Activated CD4-positive, alpha-beta T cell treated with anti-CD3 and anti-CD28 coated beads, Interleukin-2, amount 50 U/mL, for 24 hours (primary cell): ENCODE measurements around the gene PCDH12.

Source experiments
- DNase-seq, 2 donors: peaks; one replicate each; pipeline ENCODE4 v3.0.0-alpha.2; 2020; ENCODE audit warnings: low read depth in 1 of 2, low spot score in 1 of 2

Gene PCDH12

DNA sequence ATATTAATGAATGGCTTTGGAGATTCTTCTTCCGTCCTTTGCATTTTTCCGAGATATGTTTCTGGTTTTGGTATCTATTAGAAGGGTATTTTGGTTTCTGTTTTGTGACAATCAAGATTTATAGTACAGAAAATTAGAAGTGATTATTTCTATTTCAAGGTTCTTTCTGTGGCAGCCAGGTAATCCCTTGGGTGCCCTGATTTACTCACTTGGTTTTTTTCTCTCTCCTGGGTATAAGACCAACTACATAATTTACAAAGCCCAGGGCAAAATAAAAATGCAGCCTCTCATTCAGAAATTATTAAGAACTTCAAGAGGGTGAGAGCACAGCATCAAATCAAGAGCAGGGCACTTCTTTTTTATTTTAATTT is 8.9 kb upstream of the PCDH12 start:
- DNase-seq = no peak

- no peak for DNase-seq
These were observed 8.4 kb upstream of the PCDH12 start for GRCh38 chr5:141966275-141966962.

- DNase-seq = no peak
These were observed 7.1 kb upstream of the PCDH12 start for GRCh38 chr5:141965071-141965470.

DNA sequence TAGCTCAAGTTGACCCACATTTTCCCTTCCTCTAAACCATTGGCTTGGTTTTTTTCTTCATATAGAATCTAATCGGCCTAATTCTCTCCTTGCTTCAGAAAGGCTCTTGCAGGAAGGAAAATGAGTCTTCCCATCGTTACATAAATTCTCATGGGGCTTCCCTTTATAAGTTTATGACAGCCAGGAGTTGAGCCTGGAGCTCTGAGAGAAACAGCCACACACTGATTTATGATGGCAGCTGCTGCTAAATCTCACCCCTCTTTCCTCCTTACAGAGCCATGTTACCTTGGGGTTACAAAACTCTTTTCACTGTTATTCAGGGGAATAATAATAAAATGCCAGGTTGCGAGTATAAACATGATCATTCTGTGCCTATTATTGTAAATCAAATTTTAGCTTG is 5.7 kb upstream of the PCDH12 start:
- DNase-seq = no peak

GRCh38 chr5:141961466-141961865 is 3.5 kb upstream of the PCDH12 start:
- no peak for DNase-seq

DNA sequence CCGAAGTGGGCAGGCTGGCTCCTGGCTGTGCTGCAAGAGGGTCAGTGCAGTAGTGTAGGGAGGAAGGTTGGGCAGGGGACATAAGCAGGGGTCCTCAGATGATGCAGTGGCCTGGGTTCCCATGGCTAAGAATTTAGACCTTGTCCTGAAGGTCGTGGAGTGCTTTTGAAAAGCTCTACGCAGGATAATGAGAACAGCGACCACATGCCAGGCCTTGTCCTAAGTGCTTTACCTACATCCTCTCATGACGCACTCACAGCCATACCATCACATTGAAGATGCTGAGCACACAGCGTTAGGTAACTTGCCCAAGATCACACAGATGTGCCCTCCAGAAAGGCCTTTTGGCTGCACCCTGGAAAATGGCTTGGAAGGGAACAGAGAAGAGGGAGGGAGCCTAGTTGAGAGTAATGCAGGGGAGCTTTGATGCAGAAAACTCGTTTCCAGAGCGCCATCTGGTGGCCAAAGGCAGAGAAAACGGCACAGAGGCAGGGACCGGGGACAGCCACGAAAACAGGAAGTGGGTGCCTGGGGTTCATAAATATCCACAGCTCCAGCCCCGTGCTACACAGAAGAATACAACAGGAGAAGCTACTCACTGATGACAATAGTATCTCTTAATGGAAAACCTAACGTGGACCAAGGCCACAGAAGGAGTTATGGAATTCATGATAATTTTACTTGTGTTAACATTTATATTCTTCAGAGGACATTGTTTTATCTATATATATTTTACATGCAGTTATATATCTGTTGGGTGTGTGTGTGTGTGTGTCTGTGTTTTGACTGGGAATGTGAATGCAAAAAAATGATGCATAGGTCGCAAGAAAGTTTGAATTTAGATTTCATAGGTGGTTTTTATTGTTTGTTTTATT is 2.7 kb upstream of the PCDH12 start:
- DNase-seq = peak; percentile 81 to 87

- no peak for DNase-seq
These were observed 2.0 kb upstream of the PCDH12 start for GRCh38 chr5:141960018-141960417.

DNA sequence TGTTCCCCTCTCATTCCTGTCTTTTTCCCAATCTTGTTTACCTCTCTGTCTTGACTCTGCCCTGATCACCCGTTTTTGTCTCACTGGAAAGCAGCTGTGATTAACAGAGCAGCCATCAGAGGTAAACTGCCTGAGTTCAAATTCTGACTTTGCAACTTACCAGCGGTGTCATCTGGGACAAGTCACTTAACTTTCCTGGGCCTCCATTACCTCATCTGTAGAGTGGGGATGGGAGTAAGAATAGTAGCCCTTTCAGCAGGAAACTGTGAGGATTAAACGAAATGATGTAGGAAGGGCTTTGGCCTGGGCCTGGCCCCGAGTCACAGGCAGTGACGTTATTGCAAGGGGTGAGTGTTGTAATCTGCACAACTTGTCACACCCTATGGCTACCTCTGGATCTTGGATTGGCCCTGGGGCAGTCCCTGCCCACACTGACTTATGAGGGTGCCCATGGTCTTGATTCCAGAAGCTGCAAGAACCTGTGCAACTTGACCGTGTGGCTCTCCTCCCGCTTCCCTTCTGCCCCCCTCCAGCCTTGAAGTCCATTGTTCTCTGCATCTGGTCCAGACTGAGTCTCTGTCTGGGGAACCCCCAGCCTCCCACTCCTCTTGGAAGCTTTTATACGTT is 657 bp upstream of the PCDH12 start:
- no peak for DNase-seq

GRCh38 chr5:141957367-141957996 is 520 bp downstream of the PCDH12 start:
- no peak for DNase-seq

- DNase-seq = no peak
These were observed 3.8 kb downstream of the PCDH12 start for GRCh38 chr5:141954194-141954593.

GRCh38 chr5:141952020-141952419 is 6.0 kb downstream of the PCDH12 start:
- DNase-seq = no peak

DNA sequence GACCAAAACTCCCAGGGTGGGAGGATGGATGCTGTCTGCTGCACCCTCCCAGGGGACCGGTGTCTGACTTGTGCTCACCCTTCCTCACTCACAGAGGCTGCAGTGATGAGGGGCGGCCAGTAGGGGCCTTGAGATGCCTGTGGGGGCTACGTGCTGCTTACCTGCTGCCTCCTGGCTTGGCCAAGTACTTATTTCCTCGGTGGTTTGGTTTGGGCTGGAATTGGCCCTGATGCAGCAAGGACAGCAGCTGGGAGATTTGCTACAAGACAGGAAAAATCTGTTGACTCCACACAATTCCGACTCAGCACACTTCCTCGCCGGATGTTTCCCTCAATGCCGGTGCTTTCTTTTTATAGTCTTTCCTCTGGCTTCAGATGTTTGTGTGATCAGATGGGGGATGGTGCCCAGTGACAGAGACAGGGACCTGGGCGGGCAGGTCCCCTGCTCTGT is 6.6 kb downstream of the PCDH12 start:
- no peak for DNase-seq

GRCh38 chr5:141950207-141951005 is 7.6 kb downstream of the PCDH12 start:
- no peak for DNase-seq

GRCh38 chr5:141949511-141949910 is 8.5 kb downstream of the PCDH12 start:
- DNase-seq = no peak

GRCh38 chr5:141948812-141949211 is 9.2 kb downstream of the PCDH12 start:
- no peak for DNase-seq

GRCh38 chr5:141947316-141947715 is 10.7 kb downstream of the PCDH12 start:
- DNase-seq = no peak

- no peak for DNase-seq
These were observed 12.4 kb downstream of the PCDH12 start for GRCh38 chr5:141945511-141946051.

DNA sequence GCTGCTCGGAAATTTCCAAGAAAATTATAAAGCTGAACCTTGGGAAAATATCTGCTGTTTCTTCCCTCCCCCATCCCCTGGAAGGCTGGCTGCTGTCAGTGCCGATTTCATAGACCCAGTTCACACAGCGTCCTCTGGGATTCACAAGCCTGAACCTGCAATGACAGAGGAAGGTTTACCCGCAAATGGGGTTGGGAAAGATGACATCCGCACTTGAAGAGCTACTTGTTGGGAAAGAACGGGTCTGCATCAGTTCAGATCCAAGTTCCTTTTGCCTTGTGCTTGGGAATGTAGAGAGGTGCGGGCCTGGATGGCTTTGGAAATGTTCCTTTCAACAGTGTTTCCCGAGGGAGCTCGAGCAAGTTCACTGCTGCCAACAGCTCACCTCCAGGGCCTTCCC is 13.9 kb downstream of the PCDH12 start:
- no peak for DNase-seq

- DNase-seq = no peak
These were observed 15.7 kb downstream of the PCDH12 start for GRCh38 chr5:141942185-141942857.

DNA sequence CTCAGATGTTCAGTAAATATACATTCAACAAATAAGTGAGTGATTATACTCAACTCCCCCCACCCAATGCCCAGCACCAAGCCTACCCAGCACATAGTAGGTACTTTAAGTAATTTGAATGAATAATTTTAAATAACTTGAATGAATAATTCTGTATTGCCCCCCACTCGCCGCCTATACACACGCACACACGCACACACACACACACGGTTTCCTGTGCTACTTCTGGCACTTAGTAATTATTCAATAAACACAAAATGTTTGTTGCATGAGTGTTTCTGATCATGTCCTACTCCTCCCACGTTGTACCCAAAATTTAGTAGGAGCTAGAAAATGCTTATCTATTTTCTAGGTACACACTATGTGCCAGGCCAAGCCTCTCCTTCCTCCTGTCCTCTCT is 16.2 kb downstream of the PCDH12 start:
- no peak for DNase-seq
